Measurements from ENCODE around the gene GABRG2.

Gene GABRG2

GRCh38 chr5:162119801-162120200, 52.2 kb downstream of the GABRG2 start:
- Mint-ChIP-seq H3K4me3 (no peak overlapping the region), H3K27ac (no peak overlapping the region), H3K36me3 (ENCODE audit: insufficient read depth) (no peaks in the 10 kb centered on the region), H3K27me3 (no peaks in the 10 kb centered on the region), H3K9me3 (peaks cover 6 to 14% of the 10 kb centered on the region in 2 donors), H3K4me1 (ENCODE audit: low read depth in 2 of 2) (no peaks in the 10 kb centered on the region)
- DNase-seq (no peak), ATAC-seq (replicated peaks) (no peak)

GRCh38 chr5:162128117-162128516, 60.5 kb downstream of the GABRG2 start:
- Mint-ChIP-seq H3K27me3 (no peaks in the 10 kb centered on the region), H3K27ac (no peak overlapping the region), H3K4me1 (ENCODE audit: low read depth in 2 of 2) (no peaks in the 10 kb centered on the region), H3K4me3 (no peak overlapping the region), H3K36me3 (ENCODE audit: insufficient read depth) (no peaks in the 10 kb centered on the region), H3K9me3 (peaks cover 9 to 29% of the 10 kb centered on the region in 2 donors)
- DNase-seq (no peak), ATAC-seq (replicated peaks) (no peak)

GRCh38 chr5:162132348-162132747, 64.8 kb downstream of the GABRG2 start:
- Mint-ChIP-seq H3K27ac (no peak overlapping the region), H3K4me1 (ENCODE audit: low read depth in 2 of 2) (no peaks in the 10 kb centered on the region), H3K27me3 (no peaks in the 10 kb centered on the region), H3K9me3 (peaks cover 14 to 15% of the 10 kb centered on the region in 2 donors), H3K4me3 (no peak overlapping the region), H3K36me3 (ENCODE audit: insufficient read depth) (no peaks in the 10 kb centered on the region)
- ATAC-seq (replicated peaks): no peak
- DNase-seq: no peak

GRCh38 chr5:162139190-162139589, 71.6 kb downstream of the GABRG2 start:
- Mint-ChIP-seq H3K36me3 (ENCODE audit: insufficient read depth) (no peaks in the 10 kb centered on the region), H3K27me3 (no peaks in the 10 kb centered on the region), H3K27ac (no peak overlapping the region), H3K4me3 (no peak overlapping the region), H3K9me3 (peaks cover 5 to 15% of the 10 kb centered on the region in 2 donors), H3K4me1 (ENCODE audit: low read depth in 2 of 2) (no peaks in the 10 kb centered on the region)
- no peak for ATAC-seq (replicated peaks)
- no peak for DNase-seq

GRCh38 chr5:162154242-162154641, 86.7 kb downstream of the GABRG2 start:
- Mint-ChIP-seq H3K4me1 (ENCODE audit: low read depth in 2 of 2) (no peaks in the 10 kb centered on the region), H3K36me3 (ENCODE audit: insufficient read depth) (no peaks in the 10 kb centered on the region), H3K9me3 (peaks cover 8 to 13% of the 10 kb centered on the region in 2 donors), H3K27me3 (no peaks in the 10 kb centered on the region), H3K4me3 (no peak overlapping the region), H3K27ac (no peak overlapping the region)
- DNase-seq: no peak
- ATAC-seq (replicated peaks): no peak

- Mint-ChIP-seq H3K4me3 (no peak overlapping the region), H3K4me1 (ENCODE audit: low read depth in 2 of 2) (no peaks in the 10 kb centered on the region), H3K36me3 (ENCODE audit: insufficient read depth) (no peaks in the 10 kb centered on the region), H3K27me3 (no peaks in the 10 kb centered on the region), H3K9me3 (peaks cover 6 to 22% of the 10 kb centered on the region in 2 donors), H3K27ac (no peak overlapping the region)
- DNase-seq: no peak
- no peak for ATAC-seq (replicated peaks)
These were observed 92.8 kb downstream of the GABRG2 start for GRCh38 chr5:162160401-162160800.

GRCh38 chr5:162163663-162164062, 96.1 kb downstream of the GABRG2 start:
- Mint-ChIP-seq H3K36me3 (ENCODE audit: insufficient read depth) (no peaks in the 10 kb centered on the region), H3K9me3 (peaks cover 4 to 40% of the 10 kb centered on the region in 2 donors), H3K27me3 (no peaks in the 10 kb centered on the region), H3K4me3 (no peak overlapping the region), H3K27ac (no peak overlapping the region), H3K4me1 (ENCODE audit: low read depth in 2 of 2) (no peaks in the 10 kb centered on the region)
- DNase-seq: no peak
- no peak for ATAC-seq (replicated peaks)

- no peak overlapping the region for H3K4me3 Mint-ChIP-seq
- H3K9me3 Mint-ChIP-seq: peaks cover 7 to 14% of the 10 kb centered on the region in 2 donors
- ATAC-seq (replicated peaks) (no peak), DNase-seq (no peak)
- no peak overlapping the region for H3K27ac Mint-ChIP-seq
- H3K4me1 Mint-ChIP-seq (ENCODE audit: low read depth in 2 of 2): no peaks in the 10 kb centered on the region
- H3K36me3 Mint-ChIP-seq (ENCODE audit: insufficient read depth): no peaks in the 10 kb centered on the region
- no peaks in the 10 kb centered on the region for H3K27me3 Mint-ChIP-seq
These were observed 106.9 kb downstream of the GABRG2 start for GRCh38 chr5:162174358-162174974.

- Mint-ChIP-seq H3K27me3 (no peaks in the 10 kb centered on the region), H3K27ac (no peak overlapping the region), H3K4me3 (no peak overlapping the region), H3K9me3 (peaks cover 5 to 20% of the 10 kb centered on the region in 2 donors), H3K4me1 (ENCODE audit: low read depth in 2 of 2) (no peaks in the 10 kb centered on the region), H3K36me3 (ENCODE audit: insufficient read depth) (no peaks in the 10 kb centered on the region)
- ATAC-seq (replicated peaks) (no peak), DNase-seq (no peak)
These were observed 119.8 kb downstream of the GABRG2 start for GRCh38 chr5:162187371-162187770.

GRCh38 chr5:162189719-162190118, 122.1 kb downstream of the GABRG2 start:
- H3K4me3 Mint-ChIP-seq: no peak overlapping the region
- no peak overlapping the region for H3K27ac Mint-ChIP-seq
- no peaks in the 10 kb centered on the region for H3K36me3 Mint-ChIP-seq (ENCODE audit: insufficient read depth)
- H3K4me1 Mint-ChIP-seq (ENCODE audit: low read depth in 2 of 2): no peaks in the 10 kb centered on the region
- H3K27me3 Mint-ChIP-seq: no peaks in the 10 kb centered on the region
- H3K9me3 Mint-ChIP-seq: peaks cover 3 to 20% of the 10 kb centered on the region in 2 donors
- ATAC-seq (replicated peaks): no peak
- no peak for DNase-seq

- H3K4me1 Mint-ChIP-seq (ENCODE audit: low read depth in 2 of 2): no peaks in the 10 kb centered on the region
- DNase-seq (no peak), ATAC-seq (replicated peaks) (no peak)
- H3K27me3 Mint-ChIP-seq: no peaks in the 10 kb centered on the region
- no peaks in the 10 kb centered on the region for H3K36me3 Mint-ChIP-seq (ENCODE audit: insufficient read depth)
- no peak overlapping the region for H3K27ac Mint-ChIP-seq
- peaks cover 3 to 10% of the 10 kb centered on the region in 2 donors for H3K9me3 Mint-ChIP-seq
- H3K4me3 Mint-ChIP-seq: no peak overlapping the region
These were observed 125.4 kb downstream of the GABRG2 start for GRCh38 chr5:162193012-162193411.

- Mint-ChIP-seq H3K27ac (no peak overlapping the region), H3K27me3 (no peaks in the 10 kb centered on the region), H3K9me3 (peaks cover 0 to 2% of the 10 kb centered on the region in 2 donors), H3K4me1 (ENCODE audit: low read depth in 2 of 2) (no peaks in the 10 kb centered on the region), H3K4me3 (no peak overlapping the region), H3K36me3 (ENCODE audit: insufficient read depth) (no peaks in the 10 kb centered on the region)
- DNase-seq (no peak), ATAC-seq (replicated peaks) (no peak)
These were observed 128.8 kb downstream of the GABRG2 start for GRCh38 chr5:162196351-162196750.

GRCh38 chr5:162202285-162202880, 134.8 kb downstream of the GABRG2 start:
- no peaks in the 10 kb centered on the region for H3K36me3 Mint-ChIP-seq (ENCODE audit: insufficient read depth)
- peaks cover 0 to 7% of the 10 kb centered on the region in 2 donors for H3K9me3 Mint-ChIP-seq
- H3K27me3 Mint-ChIP-seq: no peaks in the 10 kb centered on the region

More at GRCh38 chr5:162202285-162202880, 134.8 kb downstream of the GABRG2 start:
- H3K4me1 Mint-ChIP-seq (ENCODE audit: low read depth in 2 of 2): no peaks in the 10 kb centered on the region
- no peak overlapping the region for H3K4me3 Mint-ChIP-seq
- H3K27ac Mint-ChIP-seq: no peak overlapping the region
- DNase-seq (no peak), ATAC-seq (replicated peaks) (no peak)
